Stimulated activated CD4-positive, alpha-beta T cell treated with anti-CD3 and anti-CD28 coated beads, Interleukin-15, amount 100 ng/mL, for 1 hour (primary cell): ENCODE results near the gene C2orf49.
"Not testable (repeated sequence)": the region's sequence is repeated elsewhere in the genome, so short reads cannot be mapped to it uniquely, and the experiment has no call there.

ENCODE experiments used
- DNase-seq, 2 donors: peaks; one replicate each; pipeline ENCODE4 v3.0.0-alpha.2; 2020; ENCODE audit warnings: low read depth in 1 of 2, low spot score in 1 of 2

C2orf49 gene

GRCh38 chr2:105321875-105322646 lies 15.3 kb upstream of the C2orf49 start:
- DNase-seq, result no peak

- no peak for DNase-seq
Observed at GRCh38 chr2:105323111-105323510, 14.2 kb upstream of the C2orf49 start.

GRCh38 chr2:105324101-105324500 lies 13.2 kb upstream of the C2orf49 start:
- DNase-seq, result no peak

DNA sequence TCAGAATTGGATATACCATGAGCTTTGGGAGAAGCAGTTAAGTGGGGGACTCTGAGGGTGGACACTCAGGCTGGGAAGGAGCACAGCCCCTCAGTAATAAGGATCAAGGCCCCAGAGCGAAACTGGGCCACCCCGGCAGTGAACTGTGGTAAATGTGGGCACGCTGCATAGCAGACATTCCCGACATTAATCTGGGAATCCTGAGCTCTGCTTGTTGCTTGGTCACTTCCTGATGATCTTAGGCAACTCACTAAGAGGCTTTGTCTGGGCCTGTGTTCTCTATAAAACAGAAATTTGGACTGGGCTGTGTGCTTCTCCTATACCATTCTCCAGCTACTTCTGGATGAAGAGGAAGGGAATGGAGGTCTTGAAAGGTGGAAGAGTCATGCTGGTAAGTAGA lies 12.6 kb upstream of the C2orf49 start:
- no peak for DNase-seq

DNA sequence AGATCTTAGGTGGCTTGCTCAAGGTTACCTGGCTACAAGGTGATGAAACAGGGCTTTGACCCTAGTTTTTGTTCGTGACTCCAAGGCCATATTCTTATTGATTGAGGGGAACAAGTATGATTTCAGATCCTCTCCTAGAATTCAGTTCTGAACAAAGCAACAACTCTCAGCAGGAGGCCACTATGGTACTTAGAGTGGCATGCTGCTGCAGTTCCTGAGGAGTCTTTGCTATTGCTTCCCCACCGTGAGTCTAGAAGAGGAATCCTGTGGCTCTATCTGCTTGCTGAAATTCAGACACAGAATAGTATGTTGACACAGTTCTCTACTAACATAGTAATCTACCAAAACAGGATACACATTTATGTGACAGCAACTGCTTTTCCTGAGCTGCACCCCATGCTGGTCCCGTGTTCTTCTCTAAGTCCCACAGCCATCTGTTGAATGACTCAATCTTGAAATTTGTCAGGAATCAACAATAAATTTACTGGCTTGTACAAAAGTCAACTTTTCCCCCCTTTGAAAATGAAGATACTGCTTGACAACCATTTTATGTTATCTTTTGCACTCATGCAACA lies 11.9 kb upstream of the C2orf49 start:
- no peak for DNase-seq

DNA sequence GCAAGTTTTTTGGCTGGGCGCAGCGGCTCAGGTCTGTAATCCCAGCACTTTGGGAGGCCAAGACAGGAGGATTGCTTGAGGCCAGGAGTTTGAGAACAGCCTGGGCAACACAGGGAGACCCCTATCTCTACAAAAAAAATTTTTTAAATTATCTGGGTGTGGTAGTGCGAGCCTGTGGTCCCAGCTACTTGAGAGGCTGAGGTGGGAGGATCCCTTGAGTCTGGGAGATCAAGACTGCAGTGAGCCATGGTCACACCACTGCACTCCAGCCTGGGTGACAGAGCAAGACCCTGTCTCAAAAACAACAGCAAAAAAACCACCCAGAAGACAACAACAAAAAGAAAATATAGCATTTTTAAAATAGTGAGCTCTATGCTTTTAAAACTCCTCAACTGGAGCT lies 10.1 kb upstream of the C2orf49 start:
- DNase-seq, result not testable (repeated sequence)

DNA sequence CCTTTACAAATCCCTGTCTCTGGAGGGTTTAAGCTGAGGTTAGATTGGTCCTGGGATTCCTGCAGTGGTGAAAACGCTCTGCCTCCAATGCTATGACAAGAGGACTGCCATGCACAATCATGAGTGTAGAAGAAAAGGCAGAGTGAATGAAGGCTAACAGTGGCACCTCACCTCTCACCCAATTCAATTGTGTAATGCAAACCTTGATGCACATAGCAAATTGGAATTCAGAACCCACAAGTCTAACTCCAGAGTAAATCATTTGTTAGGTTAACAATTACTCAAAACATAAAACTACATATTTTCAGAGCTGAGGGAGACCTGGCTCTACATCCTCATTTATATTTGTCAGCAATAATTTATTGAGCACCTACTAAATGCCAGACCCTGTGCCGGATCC lies 9.7 kb upstream of the C2orf49 start:
- no peak for DNase-seq

- peak in 1 of 2 donors; percentile 1 for DNase-seq
Observed at GRCh38 chr2:105328281-105329196, 8.8 kb upstream of the C2orf49 start.

GRCh38 chr2:105329197-105329554 lies 8.2 kb upstream of the C2orf49 start:
- DNase-seq, result no peak

- peak; percentile 22 to 45 for DNase-seq
Observed at GRCh38 chr2:105329561-105330495, 7.5 kb upstream of the C2orf49 start, which contains the start of gene TGFBRAP1. TGFBRAP1 (minus strand) TSS chr2:105329735; CDS start chr2:105308301, 21,434 bp downstream.

GRCh38 chr2:105330681-105331375 lies 6.5 kb upstream of the C2orf49 start:
- DNase-seq, result no peak

GRCh38 chr2:105334211-105334610 lies 3.1 kb upstream of the C2orf49 start:
- DNase-seq, result no peak

DNA sequence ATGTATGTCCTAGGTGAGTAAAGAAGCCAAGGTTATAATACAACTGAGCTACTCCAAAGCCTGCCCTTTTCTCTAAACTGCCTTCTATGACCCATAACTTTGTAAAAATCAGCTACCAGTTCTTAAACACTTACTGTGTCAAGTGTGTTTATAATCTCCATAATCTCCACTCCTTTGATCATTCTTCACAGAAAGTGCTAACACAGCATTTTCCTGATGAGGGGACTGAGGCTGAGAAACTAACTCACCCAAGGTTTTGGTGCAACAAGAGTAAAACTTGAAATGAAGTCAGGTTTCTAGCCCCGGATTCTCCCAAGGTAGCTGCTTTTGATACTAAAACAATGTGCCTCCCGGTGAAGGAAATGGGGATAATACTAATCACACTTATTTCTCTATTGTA lies 1.9 kb upstream of the C2orf49 start:
- DNase-seq, result no peak

DNA sequence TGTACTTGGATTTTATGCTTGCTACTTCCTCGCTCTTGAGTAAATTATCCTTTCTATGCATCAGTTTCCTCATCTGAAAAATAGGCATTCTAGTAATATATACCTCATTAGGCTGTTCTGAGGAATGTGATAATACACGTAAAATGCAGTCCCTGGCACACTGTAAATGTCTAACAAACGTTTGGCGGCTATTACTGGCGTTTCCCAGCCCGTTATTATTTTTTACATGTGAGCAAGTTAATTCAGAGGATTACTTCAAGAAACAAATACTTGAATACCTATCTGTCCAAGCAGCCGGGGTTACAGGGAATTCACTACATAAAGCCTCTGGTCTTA lies 586 bp upstream of the C2orf49 start:
- DNase-seq, result no peak

DNA sequence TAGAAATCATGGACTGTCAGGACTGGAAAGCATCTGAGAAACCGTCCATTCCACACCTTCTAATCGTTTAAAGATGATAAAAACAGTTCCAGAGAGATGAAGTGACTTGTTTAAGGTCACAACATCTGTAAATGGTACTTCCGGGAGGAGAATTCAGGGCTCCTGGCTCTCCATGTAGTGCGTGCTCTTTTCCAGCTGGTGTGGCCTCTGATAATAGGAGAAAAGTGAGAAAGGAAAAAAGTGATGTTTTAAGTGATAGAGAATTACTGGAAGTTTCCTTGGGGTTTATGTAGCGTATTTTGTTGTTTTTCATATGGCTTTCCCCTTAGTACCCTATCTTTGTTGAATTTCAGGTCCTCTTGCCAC lies 663 bp downstream of the C2orf49 start:
- no peak for DNase-seq

- DNase-seq, result no peak
Observed at GRCh38 chr2:105339414-105339813, 2.1 kb downstream of the C2orf49 start.

GRCh38 chr2:105344704-105345345 lies 7.5 kb downstream of the C2orf49 start:
- no peak for DNase-seq

DNA sequence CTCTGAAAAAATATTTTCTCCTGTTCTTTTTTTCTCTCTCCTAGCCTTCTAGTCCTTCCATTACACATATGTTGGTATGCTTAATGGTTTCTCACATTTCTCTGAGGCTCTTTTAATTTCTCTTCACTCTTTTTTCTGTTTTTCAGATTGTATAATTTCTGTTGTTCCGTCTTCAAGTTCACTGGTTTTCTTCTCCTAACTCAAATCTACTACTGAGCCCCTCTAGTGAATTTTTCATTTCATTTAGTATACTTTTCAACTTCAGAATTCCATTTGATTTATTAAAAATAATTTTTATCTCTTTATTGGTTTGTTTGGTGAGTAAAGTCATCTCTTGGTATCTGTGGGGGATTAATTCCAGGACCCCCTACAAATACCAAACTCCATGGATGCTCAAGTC lies 19.8 kb downstream of the C2orf49 start:
- DNase-seq, result no peak

- DNase-seq, result no peak
Observed at GRCh38 chr2:105358593-105358992, 21.3 kb downstream of the C2orf49 start.
